H9 (cell line): ENCODE data around the gene DDAH2. TPM values are rescaled to one million over a fixed set of nuclear protein-coding genes. Genes with fewer than 3 reads are reported as not detected.
A peak's percentile ranks its signal among the peaks of the same experiment; 100 is the strongest.

Experiments
- DNase-seq: peaks from one replicate; pipeline ENCODE4 v3.0.0-alpha.2; 2017
- H2AFZ ChIP-seq: one replicate; pipeline ENCODE4 v1.6.1; 2013; ENCODE audit warnings: mild to moderate bottlenecking, low read length, control low read depth, moderate library complexity
- H2AK5ac ChIP-seq: 2 replicates; pipeline ENCODE4 v1.6.1; 2013; ENCODE audit warnings: low read length, control low read depth, mixed read lengths; ENCODE audit not compliant: insufficient read length
- H2BK120ac ChIP-seq: one replicate; pipeline ENCODE4 v1.6.1; 2013; ENCODE audit warnings: low read depth, mild to moderate bottlenecking, low read length, control low read depth, inconsistent platforms; ENCODE audit not compliant: poor library complexity, severe bottlenecking
- H2BK12ac ChIP-seq: 2 replicates; pipeline ENCODE4 v1.6.1; 2013; ENCODE audit warnings: low read length, control low read depth, mixed read lengths, low read depth; ENCODE audit not compliant: insufficient read length
- H2BK15ac ChIP-seq: 2 replicates; pipeline ENCODE4 v1.6.1; 2013; ENCODE audit warnings: low read depth, low read length, control low read depth
- H2BK20ac ChIP-seq: one replicate; pipeline ENCODE4 v1.6.1; 2013; ENCODE audit warnings: low read depth, mild to moderate bottlenecking, low read length, control low read depth, inconsistent platforms; ENCODE audit not compliant: poor library complexity, severe bottlenecking
- H2BK5ac ChIP-seq: 2 replicates; pipeline ENCODE4 v1.6.1; 2013; ENCODE audit warnings: low read length, control low read depth, mixed read lengths; ENCODE audit not compliant: insufficient read length
- H3K14ac ChIP-seq: 2 replicates; pipeline ENCODE4 v1.6.1; 2013; ENCODE audit warnings: low read length, control low read depth; ENCODE audit not compliant: insufficient read depth
- H3K18ac ChIP-seq: 2 replicates; pipeline ENCODE4 v1.6.1; 2013; ENCODE audit warnings: low read depth, mild to moderate bottlenecking, mixed read lengths, low read length, control low read depth; ENCODE audit not compliant: insufficient read length
- H3K23ac ChIP-seq: 2 replicates; pipeline ENCODE4 v1.6.1; 2013; ENCODE audit warnings: low read length, control low read depth, mixed read lengths, low read depth; ENCODE audit not compliant: insufficient read length
- H3K23me2 ChIP-seq: 2 replicates; pipeline ENCODE4 v1.6.1; 2013; ENCODE audit warnings: low read depth, mild to moderate bottlenecking, mixed read lengths, low read length, control low read depth; ENCODE audit not compliant: insufficient read length, poor library complexity, severe bottlenecking
- H3K27ac ChIP-seq: 2 replicates; pipeline ENCODE4 v1.5.1; 2013; ENCODE audit warnings: low read length, control low read depth, mixed read lengths, low read depth; ENCODE audit not compliant: insufficient read length
- H3K27me3 ChIP-seq: 2 replicates; pipeline ENCODE4 v1.6.1; 2013; ENCODE audit warnings: low read length, control low read depth, inconsistent platforms; ENCODE audit not compliant: insufficient read depth
- H3K4ac ChIP-seq: 2 replicates; pipeline ENCODE4 v1.6.1; 2013; ENCODE audit warnings: low read depth, mild to moderate bottlenecking, control low read depth, inconsistent platforms, low read length, moderate library complexity
- H3K4me1 ChIP-seq: 2 replicates; pipeline ENCODE4 v1.6.1; 2013; ENCODE audit warnings: low read length, control low read depth, inconsistent platforms; ENCODE audit not compliant: insufficient read depth
- H3K4me2 ChIP-seq: 2 replicates; pipeline ENCODE4 v1.6.1; 2013; ENCODE audit warnings: low read length, control low read depth, mixed read lengths; ENCODE audit not compliant: insufficient read length, insufficient read depth
- H3K56ac ChIP-seq: 2 replicates; pipeline ENCODE4 v1.6.1; 2013; ENCODE audit warnings: low read depth, mild to moderate bottlenecking, mixed read lengths, low read length, control low read depth; ENCODE audit not compliant: insufficient read length
- H3K79me1 ChIP-seq: 2 replicates; pipeline ENCODE4 v1.6.1; 2013; ENCODE audit warnings: low read depth, mild to moderate bottlenecking, moderate library complexity, low read length, control low read depth, inconsistent platforms; ENCODE audit not compliant: insufficient read depth, poor library complexity, severe bottlenecking
- H3K79me2 ChIP-seq: 2 replicates; pipeline ENCODE4 v1.6.1; 2013; ENCODE audit warnings: low read length, control low read depth, inconsistent platforms; ENCODE audit not compliant: insufficient read depth
- H3K9ac ChIP-seq: 2 replicates; pipeline ENCODE4 v1.6.1; 2013; ENCODE audit warnings: low read length, control low read depth, mixed read lengths; ENCODE audit not compliant: insufficient read length; ENCODE audit errors: extremely low read depth
- H3K9me3 ChIP-seq: one replicate; pipeline ENCODE4 v1.6.1; 2013; ENCODE audit warnings: low read depth, low read length, inconsistent platforms; ENCODE audit not compliant: control insufficient read depth
- H3T11ph ChIP-seq: one replicate; pipeline ENCODE4 v1.6.1; 2013; ENCODE audit warnings: mild to moderate bottlenecking, low read length, control low read depth, inconsistent platforms
- H4K20me1 ChIP-seq: one replicate; pipeline ENCODE4 v1.6.1; 2013; ENCODE audit not compliant: control insufficient read depth, insufficient read length, insufficient read depth
- H4K5ac ChIP-seq: 2 replicates; pipeline ENCODE4 v1.6.1; 2013; ENCODE audit warnings: low read depth, mild to moderate bottlenecking, mixed read lengths, low read length, control low read depth; ENCODE audit not compliant: insufficient read length
- H4K8ac ChIP-seq: replicated peaks from 2 replicates; pipeline ENCODE4 v1.6.1; 2013; ENCODE audit warnings: low read length, control low read depth, mixed read lengths, low read depth; ENCODE audit not compliant: insufficient read length
- H4K91ac ChIP-seq: 2 replicates; pipeline ENCODE4 v1.6.1; 2013; ENCODE audit warnings: low read depth, mild to moderate bottlenecking, moderate library complexity, mixed read lengths, low read length, control low read depth; ENCODE audit not compliant: insufficient read length
- H3K27ac Mint-ChIP-seq, 3 experiments: 2 replicates in 2 of 3; 3 replicates in 1 of 3; pipeline ENCODE4 v1.8.0; 2020 to 2021; ENCODE audit warnings: mixed read lengths in 3 of 3, mild to moderate bottlenecking in 1 of 3, moderate library complexity in 1 of 3
- H3K27me3 Mint-ChIP-seq: 2 replicates; pipeline ENCODE4 v1.8.0; 2021; ENCODE audit warnings: low read depth, mild to moderate bottlenecking, moderate library complexity, mixed read lengths
- H3K36me3 Mint-ChIP-seq, 3 experiments: 2 replicates in 2 of 3; 3 replicates in 1 of 3; pipeline ENCODE4 v1.8.0; 2020 to 2021; ENCODE audit warnings: low read depth in 3 of 3, mixed read lengths in 3 of 3; ENCODE audit not compliant: insufficient read depth in 1 of 3
- H3K4me1 Mint-ChIP-seq, 2 experiments: 2 replicates each; pipeline ENCODE4 v1.8.0; 2020; ENCODE audit warnings: mixed read lengths in 2 of 2
- H3K4me3 Mint-ChIP-seq, 2 experiments: 2 replicates in 1 of 2; 3 replicates in 1 of 2; pipeline ENCODE4 v1.8.0; 2020 to 2021; ENCODE audit warnings: mild to moderate bottlenecking in 2 of 2, mixed read lengths in 2 of 2, moderate library complexity in 1 of 2
- H3K9me3 Mint-ChIP-seq, 2 experiments: 2 replicates in 1 of 2; 3 replicates in 1 of 2; pipeline ENCODE4 v1.8.0; 2020; ENCODE audit warnings: mild to moderate bottlenecking in 2 of 2, mixed read lengths in 2 of 2, moderate library complexity in 1 of 2
- CTCF ChIP-seq: fragments of 200-600 bp; sonication (generic); conservative IDR thresholded peaks from 3 replicates; pipeline ENCODE4 v1.8.0; 2021; ENCODE audit warnings: antibody characterized with exemption, mild to moderate bottlenecking
- WGBS: extraction: QIAGEN DNeasy Blood & Tissue Kit; methylation state at CpG from one replicate; pipeline ENCODE4 v1.1.7; 2013; ENCODE audit warnings: missing lambda C conversion rate, low lambda C conversion rate, mixed read lengths; ENCODE audit not compliant: insufficient read length; ENCODE audit errors: extremely low coverage; 5-methylcytosine and 5-hydroxymethylcytosine counted together
- total RNA-seq: library from RNA; stranded (reverse); gene quantifications from 2 replicates; pipeline ENCODE4 v1.2.1, GENCODE V29; 2021

The DDAH2 gene
- total RNA-seq, 1 experiment from 2014 or later, result 73.2 TPM

- H2BK120ac ChIP-seq, result no peak within 1 kb of the TSS
- Mint-ChIP-seq H3K4me3 (peak within 1 kb of the TSS in 1 of 2 experiments; percentile 24; a peak in 2 of 5 replicates), H3K36me3 (peaks cover 13 to 49% (median 34%) of the 10 kb centered on the region in 3 experiments), H3K9me3 (no peaks in the 10 kb centered on the region; a peak in 1 of 5 replicates), H3K27me3 (no peaks in the 10 kb centered on the region; the same call in 1 of the 2 replicates), H3K4me1 (peaks cover 23 to 27% of the 10 kb centered on the region in 2 experiments), H3K27ac (peak within 1 kb of the TSS; percentile 28 to 93 (median 77); a peak in 5 of 7 replicates)
- no peak within 1 kb of the TSS for H2BK12ac ChIP-seq
- TF ChIP-seq CTCF, result no peak
- no peak within 1 kb of the TSS for H3T11ph ChIP-seq
- H3K18ac ChIP-seq, result no peak within 1 kb of the TSS
- H2AFZ ChIP-seq, result no peak within 1 kb of the TSS
- no peaks in the 10 kb centered on the region for H3K9me3 ChIP-seq
- H2BK5ac ChIP-seq, result no peak within 1 kb of the TSS
- H3K23me2 ChIP-seq, result no peaks in the 10 kb centered on the region
- H3K4me1 ChIP-seq, result no peaks in the 10 kb centered on the region
- no peak within 1 kb of the TSS for H3K23ac ChIP-seq
- no peak within 1 kb of the TSS for H4K5ac ChIP-seq
- WGBS, result no CpG with 5 or more reads among the region's 4 CpGs
- no peak within 1 kb of the TSS for H4K8ac ChIP-seq
- H3K27me3 ChIP-seq, result no peaks in the 10 kb centered on the region
- no peak within 1 kb of the TSS for H3K9ac ChIP-seq
- no peaks in the 10 kb centered on the region for H4K20me1 ChIP-seq
- no peak within 1 kb of the TSS for H3K27ac ChIP-seq
- H3K14ac ChIP-seq, result no peak within 1 kb of the TSS; the same call in 1 of the 2 replicates
- H2AK5ac ChIP-seq, result no peak within 1 kb of the TSS
- H2BK15ac ChIP-seq, result no peak within 1 kb of the TSS
- no peak within 1 kb of the TSS for H3K56ac ChIP-seq
- H3K4ac ChIP-seq, result no peak within 1 kb of the TSS
- no peak within 1 kb of the TSS for H4K91ac ChIP-seq
- no peak for DNase-seq
- H2BK20ac ChIP-seq, result no peak within 1 kb of the TSS
- H3K4me2 ChIP-seq, result no peak within 1 kb of the TSS
- no peaks in the 10 kb centered on the region for H3K79me2 ChIP-seq
- H3K79me1 ChIP-seq, result no peaks in the 10 kb centered on the region
Measured at GRCh38 chr6:31762356-31762755, 33.3 kb upstream of the DDAH2 start, which contains the start of gene SAPCD1. Gene SAPCD1 (plus strand): TSS chr6:31762656. CDS start chr6:31763055, 399 bp downstream.
